ENCODE data around the gene NOP56. TPM values are rescaled to one million over a fixed set of nuclear protein-coding genes. Genes with fewer than 3 reads are reported as not detected.

Gene NOP56, protein sequence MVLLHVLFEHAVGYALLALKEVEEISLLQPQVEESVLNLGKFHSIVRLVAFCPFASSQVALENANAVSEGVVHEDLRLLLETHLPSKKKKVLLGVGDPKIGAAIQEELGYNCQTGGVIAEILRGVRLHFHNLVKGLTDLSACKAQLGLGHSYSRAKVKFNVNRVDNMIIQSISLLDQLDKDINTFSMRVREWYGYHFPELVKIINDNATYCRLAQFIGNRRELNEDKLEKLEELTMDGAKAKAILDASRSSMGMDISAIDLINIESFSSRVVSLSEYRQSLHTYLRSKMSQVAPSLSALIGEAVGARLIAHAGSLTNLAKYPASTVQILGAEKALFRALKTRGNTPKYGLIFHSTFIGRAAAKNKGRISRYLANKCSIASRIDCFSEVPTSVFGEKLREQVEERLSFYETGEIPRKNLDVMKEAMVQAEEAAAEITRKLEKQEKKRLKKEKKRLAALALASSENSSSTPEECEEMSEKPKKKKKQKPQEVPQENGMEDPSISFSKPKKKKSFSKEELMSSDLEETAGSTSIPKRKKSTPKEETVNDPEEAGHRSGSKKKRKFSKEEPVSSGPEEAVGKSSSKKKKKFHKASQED
- total RNA-seq, result 114 TPM

DNA sequence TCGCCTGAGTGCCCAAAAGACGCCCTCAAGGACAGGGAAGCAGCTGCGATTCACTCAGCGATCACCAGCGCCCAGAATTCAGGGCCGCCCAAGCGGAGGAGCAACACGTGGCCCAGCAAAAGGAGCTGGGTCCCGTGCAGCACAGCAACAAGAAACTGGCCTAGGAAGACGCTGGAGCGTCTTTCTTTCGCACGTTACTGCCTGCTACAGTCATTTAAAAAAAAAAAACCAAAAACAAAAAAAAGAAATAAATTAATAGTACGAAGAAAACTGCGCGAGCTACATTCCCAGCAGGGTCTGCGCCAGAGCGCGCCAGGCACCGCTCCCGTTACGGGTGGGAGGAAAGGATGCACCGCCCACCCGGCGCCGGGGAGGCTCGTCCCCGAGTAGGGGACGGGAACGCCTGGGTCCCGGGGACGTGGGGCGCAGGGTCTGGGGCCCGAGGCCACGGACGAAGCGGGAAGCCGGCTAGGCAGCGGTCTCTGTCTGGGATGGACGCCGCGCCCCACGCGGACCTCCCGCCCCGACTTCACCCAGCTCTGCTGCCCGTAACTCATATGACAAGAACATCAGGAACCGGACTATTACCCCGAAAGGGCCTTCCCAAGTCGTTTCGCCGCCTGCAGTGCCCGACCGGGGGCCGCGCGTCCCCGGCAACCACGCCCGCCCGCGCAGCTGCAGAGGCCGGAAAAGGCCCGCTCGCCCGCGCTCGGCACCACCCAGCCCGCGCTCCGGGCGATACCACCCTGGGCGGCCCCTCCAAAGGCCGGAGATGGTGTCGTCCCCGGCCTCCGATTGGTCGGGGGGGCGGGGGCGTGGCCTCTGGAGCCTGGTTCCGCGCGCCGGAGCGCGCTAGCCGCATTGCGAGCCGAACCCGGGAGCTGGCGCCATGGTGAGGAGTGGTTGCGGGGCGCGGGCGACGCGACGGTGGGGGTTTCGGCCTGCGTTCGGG, at the start of gene NOP56:
NOP56 (plus strand) TSS at position 861 of the 952 bp plus-strand sequence; CDS start at position 890, 29 bp downstream.
- DNase-seq, result peak; percentile 92

DNA sequence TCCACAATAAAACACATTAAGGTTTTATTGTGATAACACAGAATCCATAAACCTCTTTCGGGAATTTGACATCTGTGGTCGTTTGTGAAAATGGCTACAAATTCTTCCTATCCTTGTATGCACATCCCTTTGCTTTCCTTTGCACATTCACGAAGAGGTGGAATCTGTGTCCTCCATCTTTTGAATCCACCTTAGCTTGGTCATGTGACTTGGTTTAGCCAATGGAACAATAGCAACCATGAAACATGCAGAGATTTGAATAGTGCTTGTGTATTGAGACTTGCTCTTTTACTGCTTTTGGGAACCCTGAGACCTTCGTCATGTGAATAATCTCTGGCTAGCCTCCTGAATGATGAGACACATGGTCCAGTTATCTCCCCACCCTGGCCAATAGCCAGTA, 49.7 kb upstream of the NOP56 start:
- no peak for DNase-seq

DNA sequence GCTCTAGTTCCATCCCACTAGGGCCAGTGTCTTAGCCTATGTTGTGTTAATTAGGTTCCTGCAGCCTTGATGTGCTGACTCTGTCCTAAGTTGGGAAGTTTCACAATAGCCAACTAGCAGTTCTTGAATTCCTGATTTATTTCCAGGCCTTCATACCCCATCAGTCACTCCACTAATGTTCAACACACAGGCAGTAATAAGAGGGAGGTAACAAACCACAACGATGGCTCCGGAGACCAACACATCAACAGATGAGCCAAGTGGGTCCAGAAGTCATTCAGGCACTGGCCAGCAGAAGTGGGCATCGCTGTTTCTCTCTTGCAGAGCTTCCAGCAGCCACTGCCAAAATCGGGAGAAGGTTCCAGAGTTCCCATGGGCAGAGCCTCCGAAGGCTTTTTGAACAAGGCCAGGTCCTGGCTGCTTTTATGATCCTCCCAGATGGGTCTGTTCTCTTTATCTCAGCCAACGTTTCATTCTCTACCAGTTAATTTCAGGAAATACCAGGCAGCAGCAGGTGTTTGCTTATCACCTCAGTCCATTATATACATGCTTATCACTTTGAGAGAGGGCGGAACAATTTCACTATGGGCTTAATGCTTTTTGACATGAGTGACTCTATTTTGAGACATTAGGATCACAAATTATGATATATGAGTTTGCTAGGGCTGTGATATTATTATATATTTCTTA, 48.5 kb upstream of the NOP56 start:
- no peak for DNase-seq

DNA sequence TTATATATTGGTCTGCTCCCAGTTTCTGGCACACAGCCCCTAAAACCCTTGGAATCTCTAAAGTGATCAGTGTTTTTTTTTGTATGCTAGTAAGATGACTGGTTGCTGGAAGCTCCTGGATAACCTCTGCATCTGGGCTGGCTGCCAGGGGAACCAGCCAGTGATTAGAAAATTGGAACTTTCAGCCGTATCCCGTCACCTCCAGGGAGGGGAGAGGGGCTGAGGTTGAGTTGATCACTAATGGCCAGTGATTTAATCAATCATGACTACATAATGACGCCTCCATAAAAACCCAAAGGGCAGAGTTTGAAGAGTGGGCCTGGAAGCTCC, 48.0 kb upstream of the NOP56 start:
- DNase-seq, result no peak

DNA sequence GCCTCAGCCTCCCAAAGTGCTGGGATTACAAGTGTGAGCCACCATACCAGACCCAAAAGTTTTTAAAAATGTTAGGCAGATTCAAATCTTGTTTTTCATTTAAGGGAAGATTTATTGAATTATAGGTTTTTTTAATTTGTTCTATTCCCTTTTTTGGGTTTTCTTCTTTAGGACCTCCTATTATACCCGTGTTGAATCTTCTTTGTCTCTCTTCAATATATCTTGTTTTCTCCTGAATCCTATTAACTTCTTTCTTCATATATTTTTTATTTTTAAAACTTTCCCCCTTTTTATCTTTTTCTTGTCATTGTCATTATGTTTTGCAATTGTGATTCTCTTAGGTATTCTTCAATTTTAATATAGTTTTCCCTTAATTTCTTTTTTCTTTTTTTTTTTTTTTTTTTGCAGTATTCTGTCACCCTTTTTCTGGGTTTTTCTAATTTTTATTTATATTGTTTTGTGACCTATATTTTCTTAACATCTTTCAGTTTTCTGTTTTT, 45.9 kb upstream of the NOP56 start:
- DNase-seq, result no peak

DNA sequence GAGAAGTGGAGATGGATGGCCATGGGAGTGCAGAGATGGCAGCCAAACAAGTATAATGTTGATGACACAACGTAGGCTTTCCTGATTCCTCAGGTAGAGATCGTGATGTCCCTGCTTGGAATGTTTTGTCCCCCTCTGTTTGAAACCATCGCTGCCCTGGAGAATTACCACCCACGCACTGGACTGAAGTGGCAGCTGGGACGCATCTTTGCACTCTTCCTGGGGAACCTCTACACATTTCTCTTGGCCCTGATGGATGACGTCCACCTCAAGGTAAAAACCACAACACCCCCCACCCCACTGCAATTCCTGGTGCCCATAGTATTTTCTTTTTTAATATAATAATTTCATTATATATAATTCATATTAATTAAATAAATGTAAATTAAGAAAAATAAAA, 42.1 kb upstream of the NOP56 start:
- no peak for DNase-seq

DNA sequence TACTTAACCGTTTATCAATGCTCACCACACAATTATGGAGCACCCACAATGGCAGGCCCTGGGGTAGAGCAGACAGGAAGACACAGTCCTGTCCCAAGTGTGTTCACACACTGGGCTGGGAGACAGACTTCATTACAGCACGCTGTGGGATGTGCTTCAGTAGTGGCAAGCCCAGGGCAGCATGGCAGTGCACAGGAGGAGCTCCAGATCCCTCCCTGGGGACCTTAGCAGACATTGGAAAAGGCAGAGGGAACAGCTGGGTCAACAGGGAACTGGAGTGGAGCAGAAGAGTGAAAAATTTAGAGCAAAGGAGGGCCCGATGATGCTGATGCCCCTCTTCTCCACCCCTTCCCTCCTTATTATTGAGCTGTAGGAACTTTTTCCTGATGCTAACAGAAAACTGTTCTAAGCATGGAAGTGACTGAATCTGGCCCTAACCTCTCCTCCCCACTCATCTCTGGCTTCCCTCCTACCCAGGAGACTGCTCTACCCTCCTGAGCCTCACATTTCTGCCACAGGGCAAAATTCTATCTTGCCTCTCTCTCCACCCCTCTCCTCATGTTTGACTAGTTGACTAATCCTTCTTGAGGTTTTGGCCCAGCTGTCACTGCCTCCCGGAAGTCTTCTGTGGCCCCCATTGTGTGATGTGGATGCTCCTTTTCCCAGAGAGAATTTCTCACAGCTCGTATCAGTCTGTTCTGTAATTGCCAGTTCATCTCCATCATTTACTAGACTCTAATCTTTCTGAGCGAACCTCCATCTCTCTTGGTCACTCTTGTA, 41.3 kb upstream of the NOP56 start:
- no peak for DNase-seq

DNA sequence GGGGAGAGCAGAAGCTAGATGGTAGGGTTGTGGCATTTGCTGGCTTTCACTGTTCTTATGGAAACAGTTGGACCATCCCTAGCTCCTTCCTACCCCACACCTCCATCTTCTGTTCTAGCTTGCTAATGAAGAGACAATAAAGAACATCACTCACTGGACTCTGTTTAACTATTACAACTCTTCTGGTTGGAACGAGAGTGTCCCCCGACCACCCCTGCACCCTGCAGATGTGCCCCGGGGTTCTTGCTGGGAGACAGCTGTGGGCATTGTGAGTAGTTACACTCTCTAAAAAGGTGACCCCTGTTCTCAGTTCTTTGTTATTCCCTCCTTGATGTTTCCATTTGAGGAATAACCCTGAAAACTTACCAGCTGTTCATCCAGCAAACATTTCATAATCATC, 40.4 kb upstream of the NOP56 start:
- DNase-seq, result no peak

DNA sequence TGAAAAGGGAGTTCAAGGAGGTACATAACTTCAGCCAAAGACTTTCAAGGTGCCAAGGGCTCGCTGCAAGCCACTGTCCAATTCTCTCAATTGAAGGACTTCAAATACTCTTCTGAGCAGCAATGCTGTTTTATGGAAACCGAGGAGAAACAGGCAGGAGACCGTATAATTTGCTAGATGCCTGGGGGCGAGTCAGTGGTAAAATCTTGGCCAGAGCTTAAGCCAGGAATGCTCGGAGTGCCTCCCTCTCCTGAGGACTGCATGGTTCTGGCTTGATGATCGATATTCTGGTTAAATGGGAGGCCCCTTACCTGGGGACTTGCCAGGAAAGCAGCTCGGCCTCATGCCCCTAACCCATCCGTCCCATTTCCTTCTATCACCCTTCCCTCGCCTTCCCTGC, 35.8 kb upstream of the NOP56 start:
- DNase-seq, result no peak

DNA sequence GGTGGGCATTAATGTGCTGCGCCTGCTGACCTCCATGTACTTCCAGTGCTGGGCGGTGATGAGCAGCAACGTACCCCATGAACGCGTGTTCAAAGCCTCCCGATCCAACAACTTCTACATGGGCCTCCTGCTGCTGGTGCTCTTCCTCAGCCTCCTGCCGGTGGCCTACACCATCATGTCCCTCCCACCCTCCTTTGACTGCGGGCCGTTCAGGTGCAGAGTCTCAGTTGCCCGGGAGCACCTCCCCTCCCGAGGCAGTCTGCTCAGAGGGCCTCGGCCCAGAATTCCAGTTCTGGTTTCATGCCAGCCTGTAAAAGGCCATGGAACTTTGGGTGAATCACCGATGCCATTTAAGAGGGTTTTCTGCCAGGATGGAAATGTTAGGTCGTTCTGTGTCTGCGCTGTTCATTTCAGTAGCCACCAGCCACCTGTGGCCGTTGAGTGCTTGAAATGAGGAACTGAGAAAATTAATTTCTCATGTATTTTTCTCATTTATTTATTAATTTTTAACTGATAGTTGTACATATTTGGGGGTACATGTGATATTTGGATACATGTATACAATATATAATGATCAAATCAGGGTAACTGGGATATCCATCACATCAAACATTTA, 35.2 kb upstream of the NOP56 start:
- no peak for DNase-seq

DNA sequence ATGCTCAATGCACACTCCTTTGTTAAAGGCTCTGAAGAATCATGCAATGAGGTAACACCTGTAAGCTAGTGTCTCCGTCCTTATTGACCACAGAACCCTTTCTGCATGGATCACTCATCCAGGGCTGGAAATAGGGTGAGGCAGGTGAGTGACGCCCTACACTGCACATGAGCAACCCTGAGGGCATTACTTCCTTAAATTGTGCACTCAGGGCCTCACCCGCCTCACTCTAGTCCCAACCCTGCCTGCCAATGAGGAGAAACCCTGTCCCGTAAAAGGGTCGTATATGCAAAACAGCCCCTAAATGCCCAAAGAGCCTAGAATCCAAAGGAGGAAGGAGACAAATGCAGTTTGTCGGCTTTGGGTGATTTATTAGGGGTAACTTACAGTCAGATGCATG, 33.6 kb upstream of the NOP56 start:
- DNase-seq, result no peak

DNA sequence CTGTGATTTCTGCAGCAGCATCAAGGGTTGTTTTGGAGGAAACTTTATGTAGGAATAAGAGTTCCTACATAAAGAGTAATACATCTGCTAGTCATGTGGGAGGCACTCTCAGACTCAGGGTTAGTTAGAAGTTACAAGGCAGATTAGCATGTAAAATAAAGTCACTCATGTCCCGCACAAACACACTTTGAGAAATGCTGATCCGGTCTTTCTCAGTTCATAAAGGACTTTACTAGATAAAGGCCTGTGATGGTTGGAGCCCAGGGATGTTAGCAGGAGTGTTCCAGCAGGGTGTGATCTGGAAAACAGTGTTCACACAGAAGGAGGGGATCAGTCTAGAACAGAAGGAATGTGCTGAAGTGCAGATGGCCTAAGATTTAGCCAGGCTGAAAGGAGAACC, 33.1 kb upstream of the NOP56 start:
- no peak for DNase-seq

DNA sequence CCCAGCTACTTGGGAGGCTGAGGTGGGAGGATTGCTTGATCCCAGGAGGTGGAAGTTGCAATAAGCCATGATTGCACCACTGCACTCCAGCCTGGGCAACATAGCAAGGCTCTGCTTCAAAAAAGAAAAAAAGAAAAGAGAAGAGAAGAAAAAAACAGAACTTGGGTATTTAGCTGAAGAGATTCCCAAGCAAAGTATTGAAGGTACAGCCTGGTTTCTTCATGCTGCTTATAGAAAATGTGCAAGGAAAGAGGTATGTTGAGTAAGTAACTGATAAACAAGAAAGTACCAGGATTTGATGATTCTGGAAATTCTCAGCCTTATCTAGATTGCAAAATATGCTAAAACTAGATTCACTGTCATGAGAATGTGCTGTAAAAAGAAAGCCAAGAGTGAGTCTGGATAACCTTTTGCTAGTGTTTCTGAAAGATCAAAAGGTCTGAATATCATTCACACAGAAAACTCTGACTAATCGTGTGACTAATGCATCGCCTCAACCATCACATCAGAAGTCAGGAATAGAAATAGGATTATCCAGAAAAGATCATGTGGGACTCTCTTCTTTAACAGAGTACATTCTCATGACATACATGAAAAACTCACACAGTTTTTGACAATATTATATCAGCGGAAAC, 32.4 kb upstream of the NOP56 start:
- no peak for DNase-seq

DNA sequence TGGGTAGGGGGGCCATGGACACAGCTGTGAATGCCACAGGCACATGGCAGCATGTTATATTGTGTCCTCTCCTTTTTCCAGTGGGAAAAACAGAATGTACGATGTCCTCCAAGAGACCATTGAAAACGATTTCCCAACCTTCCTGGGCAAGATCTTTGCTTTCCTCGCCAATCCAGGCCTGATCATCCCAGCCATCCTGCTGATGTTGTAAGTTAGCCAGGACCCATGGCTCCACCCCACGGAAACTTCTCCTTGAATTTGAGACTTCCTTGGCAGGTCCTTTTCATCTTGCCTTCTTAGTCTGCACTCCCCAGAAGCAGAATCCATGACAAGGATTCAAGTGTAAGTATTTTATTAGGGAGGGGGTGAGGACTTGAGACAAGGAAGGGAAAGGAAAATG, 28.2 kb upstream of the NOP56 start:
- no peak for DNase-seq

DNA sequence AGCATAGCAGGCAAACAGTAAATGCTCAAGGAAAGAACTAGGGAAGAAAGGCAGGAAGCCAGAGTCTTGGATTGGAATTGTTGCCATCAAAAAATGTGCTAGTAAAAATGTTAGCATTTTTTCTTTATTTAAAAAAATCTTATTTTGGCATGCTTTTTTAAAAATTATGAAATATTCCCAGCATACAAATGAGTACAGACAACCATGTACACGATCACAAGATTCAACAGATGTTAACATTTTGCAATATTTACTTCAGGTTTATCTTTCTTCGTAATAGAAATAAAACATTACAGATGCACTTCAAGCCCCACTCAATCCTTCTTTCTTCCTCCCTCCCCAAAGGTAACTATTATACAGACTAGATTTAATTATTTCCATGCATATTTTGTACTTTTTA, 27.4 kb upstream of the NOP56 start:
- DNase-seq, result no peak

DNA sequence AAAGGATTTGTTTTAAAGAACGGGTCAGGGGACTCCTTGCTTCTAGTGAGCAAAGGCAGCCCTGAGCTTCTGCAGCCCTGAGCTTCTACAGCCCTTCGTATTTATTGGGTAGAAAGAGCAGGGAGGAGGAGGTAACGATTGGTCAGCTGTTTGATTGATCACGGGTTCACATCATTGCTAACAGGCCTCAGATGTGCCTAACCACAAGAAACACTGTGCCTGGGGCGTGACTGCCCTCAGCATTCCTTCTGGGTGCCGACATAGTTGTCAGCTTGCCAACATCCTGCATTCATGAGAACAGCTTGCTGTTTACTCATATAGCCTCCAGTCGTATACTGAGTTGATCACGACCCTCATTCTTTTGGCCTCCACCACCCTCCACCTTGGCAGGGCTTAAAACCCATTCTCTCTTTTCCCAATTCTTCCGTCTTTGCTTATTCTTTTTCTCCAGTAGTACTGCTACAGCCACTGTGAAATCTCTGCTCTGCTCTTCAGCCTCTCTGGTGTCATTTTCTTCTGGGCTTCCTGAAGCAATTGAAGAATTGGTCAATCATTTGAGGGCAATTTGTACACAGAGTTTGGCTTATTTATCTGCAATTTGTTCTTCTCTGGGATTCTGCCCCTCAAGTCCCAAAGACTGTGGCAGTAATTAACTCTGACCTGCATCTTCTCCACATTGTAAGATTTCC, 25.4 kb upstream of the NOP56 start:
- no peak for DNase-seq

DNA sequence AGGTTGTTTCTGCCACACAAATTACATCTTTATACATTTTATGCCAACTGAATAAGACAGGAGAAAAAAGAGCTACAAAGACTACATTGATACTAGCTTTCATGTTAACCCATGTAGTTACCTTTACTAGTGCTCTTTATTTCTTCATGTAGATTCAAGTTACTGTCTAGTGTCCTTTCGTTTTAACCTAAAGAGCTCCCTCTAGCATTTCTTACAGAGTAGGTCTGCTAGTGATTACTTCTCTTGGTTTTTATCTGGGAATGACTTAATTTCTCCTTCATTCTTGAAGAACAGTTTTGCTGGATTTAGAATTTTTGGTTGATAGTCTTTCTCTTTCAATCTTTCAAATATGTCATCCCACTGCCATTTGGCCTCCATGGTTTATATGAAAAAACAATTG, 21.2 kb upstream of the NOP56 start:
- DNase-seq, result no peak

DNA sequence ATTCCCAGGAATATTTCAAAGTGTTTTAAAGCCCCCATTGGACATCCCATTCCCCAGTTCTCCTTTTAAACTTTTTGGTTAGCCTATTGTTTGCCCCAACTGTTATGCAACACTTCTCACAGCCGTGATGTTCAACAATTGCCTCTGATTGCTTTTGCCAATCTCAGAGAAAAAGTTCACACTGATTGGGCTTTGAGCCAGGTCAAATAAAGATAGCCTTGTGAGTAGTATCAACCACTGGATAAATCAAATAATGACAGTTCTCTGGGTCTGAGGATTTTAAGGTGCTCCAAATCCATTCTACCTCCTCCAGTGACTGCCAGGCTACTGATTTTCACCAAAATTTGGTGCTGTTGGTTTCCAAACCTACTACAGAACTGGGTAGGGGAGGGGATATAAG, 19.1 kb upstream of the NOP56 start:
- no peak for DNase-seq

DNA sequence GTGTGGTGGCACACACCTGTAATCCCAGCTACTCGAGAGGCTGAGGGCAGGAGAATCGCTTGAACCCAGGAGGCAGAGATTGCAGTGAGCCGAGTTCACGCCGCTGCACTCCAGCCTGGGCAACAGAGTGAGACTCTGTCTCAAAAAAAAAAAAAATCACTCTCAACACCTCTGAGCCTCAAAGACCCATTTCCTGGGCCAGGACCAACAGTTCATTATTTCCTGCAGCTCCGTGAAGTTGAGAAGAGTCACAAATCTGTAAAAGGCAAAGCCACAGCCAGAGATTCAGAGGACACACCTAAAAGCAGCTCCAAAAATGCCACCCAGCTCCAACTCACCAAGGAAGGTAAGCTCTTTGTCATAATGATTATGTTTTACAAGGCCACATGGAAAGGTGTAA, 15.2 kb upstream of the NOP56 start:
- DNase-seq, result no peak

DNA sequence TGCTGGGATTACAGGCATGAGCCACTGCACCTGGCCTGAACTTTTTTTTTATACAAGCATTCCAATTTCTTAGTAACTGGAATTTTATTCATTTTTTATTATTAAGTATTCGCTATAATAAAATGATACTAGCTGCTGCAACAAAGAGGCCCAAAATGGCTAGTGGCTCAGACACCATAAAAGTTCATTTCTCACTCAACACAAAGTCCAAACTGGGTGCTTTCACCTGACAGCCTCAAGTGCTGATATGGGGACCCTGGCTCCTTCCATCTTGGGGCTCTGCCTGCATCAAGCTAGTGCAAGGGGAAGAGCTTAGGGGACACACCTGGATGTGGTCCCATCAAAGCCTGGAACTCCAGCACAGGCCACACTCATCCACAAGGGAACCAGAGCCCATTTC, 12.2 kb upstream of the NOP56 start:
- no peak for DNase-seq

All from occipital lobe (tissue), 2 donors.